Mesothelial cell of epicardium (in vitro differentiated cells): ENCODE measurements around the gene DNAI4. TPM values are rescaled to one million over a fixed set of nuclear protein-coding genes. Genes with fewer than 3 reads are reported as not detected.
"Not testable (repeated sequence)": the region's sequence is repeated elsewhere in the genome, so short reads cannot be mapped to it uniquely, and the experiment has no call there.

Experiments used
- DNase-seq, 2 experiments: peaks; one replicate each; pipeline ENCODE4 v3.0.0; 2021; ENCODE audit warnings: low spot score in 2 of 2; ENCODE audit not compliant: unreplicated experiment in 2 of 2
- H3K27ac Mint-ChIP-seq: 2 replicates; pipeline ENCODE4 v1.8.0; 2021; ENCODE audit warnings: mixed read lengths
- H3K27me3 Mint-ChIP-seq: 2 replicates; pipeline ENCODE4 v1.8.0; 2021; ENCODE audit warnings: low read depth, mixed read lengths
- H3K36me3 Mint-ChIP-seq: 2 replicates; pipeline ENCODE4 v1.8.0; 2021; ENCODE audit warnings: mixed read lengths
- H3K4me1 Mint-ChIP-seq: 2 replicates; pipeline ENCODE4 v1.8.0; 2021; ENCODE audit warnings: mixed read lengths
- H3K4me3 Mint-ChIP-seq: 2 replicates; pipeline ENCODE4 v1.8.0; 2021; ENCODE audit warnings: mild to moderate bottlenecking, moderate library complexity, mixed read lengths
- H3K9me3 Mint-ChIP-seq: 2 replicates; pipeline ENCODE4 v1.8.0; 2021; ENCODE audit warnings: mixed read lengths
- CTCF ChIP-seq: fragments of 200-600 bp; sonication (generic); IDR thresholded peaks from one replicate; pipeline ENCODE4 v1.5.0; 2021; ENCODE audit warnings: antibody characterized with exemption; ENCODE audit not compliant: unreplicated experiment
- total RNA-seq: library from RNA; stranded (reverse); gene quantifications from 3 replicates; pipeline ENCODE4 v1.2.1, GENCODE V29; 2021

The DNAI4 gene
- total RNA-seq, 1 donor from 2014 or later = 9.3 TPM

GRCh38 chr1:66831529-66832239 is 93.0 kb downstream of the DNAI4 start:
- H3K27me3 Mint-ChIP-seq = no peaks in the 10 kb centered on the region
- H3K36me3 Mint-ChIP-seq = no peaks in the 10 kb centered on the region
- H3K4me3 Mint-ChIP-seq = no peak overlapping the region
- H3K9me3 Mint-ChIP-seq = peaks cover 9% of the 10 kb centered on the region
- H3K27ac Mint-ChIP-seq = no peak overlapping the region
- no peak for TF ChIP-seq CTCF
- no peak for DNase-seq
- no peaks in the 10 kb centered on the region for H3K4me1 Mint-ChIP-seq

GRCh38 chr1:66824771-66825170 is 99.9 kb downstream of the DNAI4 start:
- Mint-ChIP-seq H3K27ac (no peak overlapping the region), H3K9me3 (peaks cover 9% of the 10 kb centered on the region), H3K4me1 (no peaks in the 10 kb centered on the region), H3K36me3 (peaks cover 5% of the 10 kb centered on the region), H3K4me3 (no peak overlapping the region), H3K27me3 (no peaks in the 10 kb centered on the region)
- no peak for DNase-seq
- no peak for TF ChIP-seq CTCF

GRCh38 chr1:66809736-66810326 is 114.8 kb downstream of the DNAI4 start:
- H3K4me1 Mint-ChIP-seq = no peaks in the 10 kb centered on the region
- DNase-seq = no peak
- H3K27ac Mint-ChIP-seq = no peak overlapping the region
- peaks cover 5% of the 10 kb centered on the region for H3K27me3 Mint-ChIP-seq
- H3K36me3 Mint-ChIP-seq = no peaks in the 10 kb centered on the region
- no peak overlapping the region for H3K4me3 Mint-ChIP-seq
- no peak for TF ChIP-seq CTCF
- H3K9me3 Mint-ChIP-seq = no peaks in the 10 kb centered on the region

- Mint-ChIP-seq H3K36me3 (no peaks in the 10 kb centered on the region), H3K27ac (no peak overlapping the region), H3K4me1 (no peaks in the 10 kb centered on the region), H3K4me3 (no peak overlapping the region), H3K27me3 (peaks cover 7% of the 10 kb centered on the region), H3K9me3 (no peaks in the 10 kb centered on the region)
- DNase-seq = no peak
- no peak for TF ChIP-seq CTCF
These were observed 115.4 kb downstream of the DNAI4 start for GRCh38 chr1:66809245-66809644.

GRCh38 chr1:66795839-66796238 is 128.8 kb downstream of the DNAI4 start:
- not testable (repeated sequence) for H3K4me1 Mint-ChIP-seq, H3K9me3 Mint-ChIP-seq, H3K4me3 Mint-ChIP-seq, DNase-seq, H3K27me3 Mint-ChIP-seq, H3K36me3 Mint-ChIP-seq, H3K27ac Mint-ChIP-seq
